HG02840 (cell line): Measurements from ENCODE around the gene ELMO1.

Source experiments
- ATAC-seq: cut with Tn5 transposase; IDR thresholded peaks from one replicate; pipeline ENCODE4 v1.9.1; 2021; ENCODE audit warnings: mild to moderate bottlenecking, moderate library complexity, moderate number of reproducible peaks; ENCODE audit not compliant: unreplicated experiment, low FRiP score

ELMO1 gene

DNA sequence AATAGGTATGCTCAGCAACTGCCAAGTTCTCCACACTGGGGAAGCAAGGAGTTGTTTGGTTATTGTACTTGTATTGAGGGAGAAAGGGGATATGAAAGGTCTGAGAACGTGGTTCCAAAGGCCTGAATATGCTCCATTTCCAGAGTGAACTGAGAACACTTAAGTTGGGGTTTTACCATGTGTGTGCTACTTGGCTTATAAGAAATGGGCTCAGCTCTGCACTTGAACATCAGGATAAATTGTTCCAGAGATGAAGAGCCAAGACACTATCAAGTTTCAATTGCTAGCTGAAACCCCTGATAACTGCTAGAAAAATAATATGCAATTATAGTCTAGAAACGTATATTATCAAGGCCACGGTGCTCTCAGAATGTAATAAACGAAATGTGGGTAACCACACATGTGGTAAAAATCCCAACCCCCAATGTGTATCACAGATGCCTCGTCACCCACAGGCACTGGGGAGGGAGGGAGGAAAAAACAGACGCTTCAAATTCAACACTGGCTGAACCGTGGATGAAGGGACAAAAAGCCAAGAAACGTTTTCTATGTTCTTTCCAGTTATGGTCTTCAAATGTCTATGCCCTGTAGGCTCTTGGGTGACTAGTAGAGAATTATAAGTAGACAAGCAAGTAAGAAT is 16.3 kb downstream of the ELMO1 start:
- no peak for ATAC-seq

DNA sequence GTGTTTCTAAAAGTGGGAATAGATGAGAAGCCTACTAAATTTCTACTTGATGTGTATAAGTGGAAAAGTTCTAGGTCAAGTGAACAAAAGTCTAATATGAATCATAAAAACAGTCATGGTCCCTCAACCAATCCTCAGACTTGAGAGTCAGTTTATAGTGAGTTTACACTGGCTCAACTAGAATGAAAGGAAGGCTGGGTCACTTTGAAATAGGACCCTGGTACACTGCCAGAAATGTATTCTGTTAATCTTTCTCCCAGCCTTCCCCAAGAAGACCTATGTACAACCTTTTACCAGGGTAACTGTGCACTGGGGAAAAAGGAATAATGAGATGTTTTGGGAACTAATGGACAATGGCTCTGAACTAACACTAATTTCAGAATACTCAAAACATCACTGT is 17.3 kb downstream of the ELMO1 start:
- no peak for ATAC-seq

DNA sequence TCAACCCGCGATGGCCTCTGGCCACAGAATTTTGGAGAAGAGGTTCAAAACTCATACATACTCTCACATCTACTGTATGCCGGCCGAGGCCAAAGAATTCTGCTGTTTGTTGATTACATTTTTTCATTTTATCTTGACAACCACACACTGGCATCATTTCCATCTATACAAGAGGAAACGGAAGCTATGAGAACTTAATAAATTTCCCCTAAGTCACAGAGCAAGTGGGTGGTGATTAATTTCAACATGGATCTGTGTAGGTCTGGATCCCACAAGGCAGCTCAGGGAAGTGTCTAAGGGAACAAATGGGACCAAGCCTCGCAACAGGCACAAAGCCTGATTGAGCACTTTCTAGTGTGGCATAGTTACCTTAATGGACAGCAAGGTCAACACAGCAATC is 18.0 kb downstream of the ELMO1 start:
- ATAC-seq, result no peak

DNA sequence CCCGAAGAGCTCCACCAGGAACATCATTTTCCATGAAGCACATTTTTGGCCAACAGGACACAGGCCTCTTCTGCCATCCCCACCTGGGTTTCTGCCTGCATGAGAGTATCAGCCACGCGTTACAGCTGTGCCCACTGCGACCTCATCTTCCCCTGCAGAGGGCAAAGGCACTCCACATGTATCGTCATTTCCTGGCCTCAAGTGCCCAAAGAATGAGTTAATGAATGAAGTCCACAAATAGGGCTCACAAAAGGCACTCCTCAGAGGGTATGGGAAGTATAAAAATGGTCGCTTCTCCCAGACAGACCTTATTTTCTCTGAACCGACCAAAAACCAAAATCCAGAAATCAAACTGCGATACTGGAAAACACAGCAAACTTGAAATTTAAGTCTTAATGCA is 18.5 kb downstream of the ELMO1 start:
- ATAC-seq, result no peak

DNA sequence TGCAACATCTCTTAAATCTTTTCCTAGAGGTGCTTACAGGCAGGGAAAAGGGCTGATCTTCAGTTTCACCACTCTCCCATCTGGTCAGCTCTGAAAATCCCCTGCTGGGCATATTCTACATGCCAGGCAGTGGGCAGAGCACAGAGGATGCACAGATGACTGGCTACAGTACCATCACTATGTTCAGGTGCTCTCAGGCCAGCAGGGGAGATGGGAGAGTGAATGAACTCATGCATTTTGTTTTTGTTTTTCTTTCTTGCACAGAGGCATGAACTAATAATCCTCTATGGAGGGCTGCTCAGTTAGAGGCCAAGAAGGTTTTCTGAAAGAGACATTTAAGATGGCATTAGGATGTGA is 19.3 kb downstream of the ELMO1 start:
- ATAC-seq, result no peak

DNA sequence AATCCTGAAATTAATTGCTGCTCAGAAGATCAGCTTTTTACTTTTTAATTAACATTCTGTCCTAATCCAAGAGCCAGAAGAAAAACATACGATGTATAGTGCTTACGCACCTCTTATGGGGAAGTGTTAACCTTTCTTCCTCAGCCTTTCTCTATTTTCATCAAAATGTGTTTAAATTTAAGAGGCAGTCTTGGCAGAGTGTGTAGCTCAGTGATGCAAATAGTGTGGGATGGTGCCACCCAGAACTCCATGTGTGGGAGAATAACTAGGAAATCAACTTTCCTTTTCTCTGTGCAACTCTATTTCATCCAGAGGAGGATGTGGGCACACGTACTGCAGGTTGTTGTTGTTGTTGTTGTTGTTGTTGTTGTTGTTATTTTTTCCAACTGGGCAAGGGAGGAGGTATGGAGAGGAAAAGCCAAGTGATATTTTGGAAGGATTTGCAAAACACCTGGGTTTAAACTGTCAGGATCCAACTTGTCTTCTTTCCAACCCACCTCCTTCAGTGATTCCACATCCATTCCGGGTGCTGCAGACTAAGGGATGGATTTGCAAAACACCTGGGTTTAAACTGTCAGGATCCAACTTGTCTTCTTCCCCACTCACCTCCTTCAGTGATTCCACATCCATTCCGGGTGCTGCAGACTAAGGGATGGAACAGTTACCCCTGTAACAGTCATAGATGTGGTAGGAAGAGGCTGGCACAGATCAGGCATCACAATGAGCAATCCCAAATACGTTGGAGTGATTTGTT is 19.8 kb downstream of the ELMO1 start:
- no peak for ATAC-seq

DNA sequence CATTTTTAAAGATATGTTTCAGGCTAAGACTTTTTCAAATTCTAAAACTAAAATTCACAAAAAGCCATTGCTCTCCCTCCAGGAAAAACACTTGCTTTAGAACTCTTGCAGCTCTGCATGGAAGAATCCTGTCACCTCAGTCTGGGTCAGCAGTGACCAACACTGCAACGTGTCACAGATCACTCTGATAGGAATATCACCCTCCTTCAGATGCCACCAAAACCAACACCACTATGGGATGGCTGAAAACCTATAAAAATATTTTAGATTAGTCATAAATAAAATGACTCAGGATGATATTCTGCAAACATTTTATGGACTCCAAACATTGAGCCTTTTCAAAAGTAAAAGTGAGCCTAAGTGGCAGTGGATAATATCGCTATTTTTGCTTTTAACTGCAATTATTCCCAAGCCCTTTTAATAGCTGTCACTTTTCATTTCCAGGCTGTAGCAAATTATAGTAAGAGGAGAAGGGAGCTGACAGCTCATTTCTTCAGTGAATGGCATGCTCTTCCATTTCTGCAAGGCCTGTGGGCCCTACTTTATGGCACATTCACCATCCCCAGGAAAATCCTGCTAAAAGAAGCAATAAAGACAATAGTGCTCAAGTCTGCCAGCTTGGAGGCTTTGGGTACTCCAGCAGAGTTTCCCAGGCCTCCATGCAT is 21.3 kb downstream of the ELMO1 start:
- ATAC-seq, result no peak

DNA sequence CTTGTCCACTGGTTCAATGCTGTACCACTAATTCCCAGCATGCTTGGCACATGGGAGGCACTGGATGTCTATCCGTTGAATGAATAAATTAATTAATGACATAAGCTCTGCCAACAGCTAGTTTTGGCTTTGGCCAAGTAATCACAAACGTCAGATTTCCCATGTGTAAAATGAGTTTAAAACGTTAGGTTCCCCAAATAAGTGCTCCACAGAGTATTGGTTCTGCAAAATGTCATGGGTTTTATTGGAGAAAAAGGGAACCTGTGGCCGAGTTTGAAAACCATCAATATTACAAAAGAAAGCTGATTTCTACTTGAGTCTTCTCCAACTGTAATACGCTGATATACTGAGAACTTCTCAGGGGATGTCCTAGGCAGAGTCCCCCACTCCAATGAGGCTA is 23.2 kb downstream of the ELMO1 start:
- no peak for ATAC-seq

DNA sequence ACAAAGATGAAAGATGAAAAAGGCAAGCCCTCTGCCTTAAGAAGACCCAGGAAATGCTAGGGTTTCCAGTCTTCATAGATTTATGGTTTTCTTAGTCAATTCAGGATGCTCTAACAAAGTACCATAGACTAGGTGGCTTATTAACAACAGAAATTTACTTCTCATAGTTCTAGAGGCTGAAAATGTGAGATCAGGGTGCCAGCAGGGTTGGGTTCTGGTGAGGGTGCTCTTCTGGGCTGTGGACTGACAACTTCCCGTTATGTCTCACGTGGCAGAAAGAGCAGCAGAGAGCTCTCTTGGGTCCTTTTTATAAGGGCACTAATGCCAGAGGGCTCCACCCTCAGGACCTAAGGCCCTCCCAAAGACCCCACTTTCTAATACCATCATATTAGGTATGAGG is 23.7 kb downstream of the ELMO1 start:
- no peak for ATAC-seq

DNA sequence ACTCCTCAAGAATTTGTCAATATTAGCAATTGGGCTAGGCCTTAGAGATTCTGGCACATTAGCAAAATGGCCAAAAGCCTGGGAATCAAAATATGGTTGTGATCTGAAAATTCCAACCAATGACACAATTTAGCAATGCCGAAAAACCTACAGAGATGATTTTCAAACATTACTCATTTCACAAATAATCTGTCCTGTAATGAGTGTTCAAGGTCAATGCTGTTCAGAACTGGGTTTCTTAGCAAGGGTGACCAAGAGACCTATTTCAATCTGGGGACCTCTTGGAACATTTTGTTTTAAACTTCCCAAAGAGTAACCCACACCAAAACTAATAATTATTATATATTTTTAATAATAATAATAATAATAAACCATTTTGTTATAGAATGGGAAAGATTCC is 24.1 kb downstream of the ELMO1 start:
- ATAC-seq, result no peak

DNA sequence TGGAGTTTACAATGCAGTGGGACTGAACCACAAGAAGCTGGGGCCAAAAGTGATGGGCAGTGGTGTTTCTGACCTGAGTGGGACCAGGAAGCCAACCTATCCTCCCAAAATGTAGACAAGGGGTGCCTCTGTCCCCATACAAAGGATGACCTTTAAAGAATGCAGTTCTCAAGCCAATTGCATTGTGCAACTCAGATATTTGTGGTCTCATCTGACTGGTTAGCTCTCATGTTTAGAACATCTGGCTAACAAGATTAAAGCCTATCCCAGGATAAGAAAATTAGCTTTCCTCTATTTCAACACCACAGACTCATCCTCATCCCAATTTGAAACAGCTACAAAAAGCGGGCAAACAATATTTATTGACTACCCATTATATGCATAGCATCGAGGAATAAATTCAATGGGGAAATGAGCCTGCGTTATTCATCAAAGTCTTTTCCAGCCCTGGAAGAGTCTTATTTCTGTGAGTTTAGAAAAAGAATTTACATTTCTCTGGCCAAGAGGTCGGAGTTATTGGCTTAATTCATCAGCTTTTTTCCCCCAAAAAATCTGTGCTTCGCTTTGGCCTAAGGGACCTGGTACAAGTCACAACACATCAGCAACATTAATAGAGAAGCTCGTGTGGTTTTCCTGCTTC is 26.7 kb downstream of the ELMO1 start:
- no peak for ATAC-seq

DNA sequence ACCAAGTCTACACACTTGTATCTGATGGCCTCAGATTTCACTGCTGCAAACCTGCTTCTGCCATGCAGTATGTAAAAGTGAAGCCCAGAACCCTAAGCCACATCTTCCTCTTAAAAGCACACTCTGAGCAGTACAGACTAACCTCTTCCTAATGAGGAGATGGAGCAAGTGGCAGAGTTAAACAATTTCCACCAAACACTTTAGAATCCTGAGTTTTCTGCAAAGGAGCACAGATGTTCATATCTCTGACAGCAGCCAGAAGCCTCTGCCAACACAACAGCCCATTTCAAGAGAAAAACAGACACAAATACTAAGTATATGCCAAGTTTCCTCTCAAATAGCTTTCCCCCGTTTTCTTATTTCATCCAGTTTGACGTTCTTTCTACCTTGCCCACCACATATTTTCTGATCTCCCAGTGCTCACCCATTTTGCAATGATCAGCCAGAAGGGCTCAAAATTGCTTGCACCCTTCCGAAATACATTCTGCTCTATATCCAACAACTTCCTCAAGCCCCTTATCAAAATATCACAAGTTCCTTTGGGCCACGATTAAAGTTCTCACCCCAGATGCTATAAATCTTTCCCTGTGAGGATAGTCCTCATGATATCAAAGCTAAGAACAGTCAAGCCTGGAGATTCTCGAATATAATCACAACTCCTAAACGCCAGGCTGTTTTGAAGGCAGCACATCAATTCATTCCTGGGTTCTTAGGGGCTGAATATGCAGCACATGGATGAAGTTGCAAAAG is 27.5 kb downstream of the ELMO1 start:
- no peak for ATAC-seq

DNA sequence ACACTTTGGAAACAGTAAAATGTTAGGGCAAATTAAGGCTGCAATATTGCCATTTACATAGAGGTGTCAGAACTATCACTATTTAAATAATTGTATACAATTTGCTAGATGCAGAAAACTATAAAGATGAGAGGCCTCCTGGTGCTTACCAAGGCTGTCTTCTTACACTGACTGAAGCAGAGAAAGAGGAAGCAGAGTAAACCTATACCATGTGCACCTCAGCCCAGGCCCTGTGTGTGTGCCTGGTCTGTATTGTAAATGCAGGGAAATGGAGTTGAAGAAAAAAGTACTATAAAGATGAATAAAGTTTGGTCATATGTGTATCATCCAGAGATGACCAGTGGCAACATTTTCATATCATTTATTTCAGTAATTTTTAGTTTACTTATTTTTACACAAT is 29.2 kb downstream of the ELMO1 start:
- no peak for ATAC-seq

DNA sequence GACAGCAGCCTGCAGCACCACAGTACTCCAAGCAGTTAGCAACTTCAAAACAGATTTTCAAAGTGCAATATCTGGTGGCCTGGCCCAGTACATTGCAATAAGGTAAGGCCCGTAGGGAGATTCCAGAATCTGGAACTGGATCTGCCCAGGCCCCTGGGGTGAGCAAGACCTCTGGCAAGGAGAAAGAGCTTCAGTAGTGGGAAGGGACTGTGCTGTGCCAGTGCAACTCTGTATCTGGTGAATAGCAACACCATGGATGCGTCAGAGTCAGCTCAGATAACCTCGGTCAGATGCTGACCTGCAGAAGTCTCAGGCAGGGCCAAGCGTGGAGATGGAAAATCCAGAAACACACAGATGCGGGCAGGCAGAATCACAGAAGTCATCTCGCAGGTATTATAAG is 30.3 kb downstream of the ELMO1 start:
- no peak for ATAC-seq

DNA sequence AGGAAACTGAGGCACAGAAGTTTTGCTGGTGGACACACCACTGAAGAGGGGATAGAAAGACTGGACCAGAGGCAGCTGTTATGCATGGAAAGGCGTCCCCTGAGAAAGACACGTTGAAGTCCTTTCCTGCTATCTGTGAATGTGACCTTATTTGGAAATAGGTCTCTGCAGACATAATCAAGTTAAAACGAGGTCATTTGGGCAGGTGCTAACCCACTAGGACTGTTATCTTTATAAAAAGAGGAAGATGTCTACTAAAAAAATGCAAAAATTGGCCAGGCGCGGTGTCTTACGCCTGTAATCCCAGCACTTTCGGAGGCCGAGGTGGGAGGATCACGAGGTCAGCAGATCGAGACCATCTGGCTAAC is 31.6 kb downstream of the ELMO1 start:
- no peak for ATAC-seq

DNA sequence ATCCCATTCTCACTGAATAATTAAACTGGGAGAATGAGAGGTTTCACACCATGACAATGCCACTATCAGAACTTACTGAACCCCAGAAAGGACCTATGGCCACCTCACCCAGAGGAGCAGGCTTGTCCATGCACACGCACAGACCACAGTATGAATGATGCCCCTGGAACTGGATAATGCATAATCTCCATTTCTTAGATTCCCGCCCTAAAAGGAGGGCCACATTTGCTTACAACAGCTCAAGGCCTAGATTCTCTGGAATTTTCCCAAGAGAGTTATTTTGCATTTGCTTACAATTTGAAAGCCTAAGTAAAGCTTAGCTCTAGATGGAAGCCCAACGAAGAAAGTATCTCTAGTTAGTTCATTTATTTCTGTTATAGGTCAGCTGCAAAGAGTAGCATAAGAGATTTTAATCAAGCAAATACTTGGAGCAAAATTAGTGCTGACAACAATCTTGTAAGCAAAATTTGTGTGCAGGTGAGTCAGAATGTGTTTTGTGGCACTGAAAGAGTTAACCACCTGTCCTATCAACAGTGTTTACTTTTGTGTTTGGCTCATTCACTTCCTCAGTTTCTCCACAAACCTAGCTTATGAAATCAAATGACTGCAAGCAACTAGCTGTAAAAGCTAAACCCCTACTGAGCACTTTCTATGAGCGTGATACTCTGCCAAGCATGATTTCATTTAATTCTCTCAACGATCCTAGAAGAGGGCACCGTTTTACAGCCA is 32.1 kb downstream of the ELMO1 start:
- ATAC-seq, result no peak

DNA sequence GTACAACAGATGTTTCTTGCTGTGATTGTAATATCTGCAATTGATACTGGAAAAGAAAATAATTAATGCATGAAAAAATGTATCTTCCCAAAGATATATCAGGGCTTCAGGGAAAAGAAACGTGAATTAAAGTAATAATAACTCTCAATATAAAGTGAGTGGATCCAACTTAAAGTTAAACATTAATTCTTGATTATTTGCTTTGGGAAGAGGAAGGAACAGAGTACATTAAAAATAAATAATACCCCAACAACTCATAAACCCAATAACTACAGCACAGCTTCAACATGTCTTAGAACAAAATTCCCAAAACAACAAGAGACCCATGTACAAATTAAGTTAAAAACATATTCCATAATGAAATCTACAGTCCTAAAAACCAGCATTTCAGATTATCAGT is 33.0 kb downstream of the ELMO1 start:
- no peak for ATAC-seq

DNA sequence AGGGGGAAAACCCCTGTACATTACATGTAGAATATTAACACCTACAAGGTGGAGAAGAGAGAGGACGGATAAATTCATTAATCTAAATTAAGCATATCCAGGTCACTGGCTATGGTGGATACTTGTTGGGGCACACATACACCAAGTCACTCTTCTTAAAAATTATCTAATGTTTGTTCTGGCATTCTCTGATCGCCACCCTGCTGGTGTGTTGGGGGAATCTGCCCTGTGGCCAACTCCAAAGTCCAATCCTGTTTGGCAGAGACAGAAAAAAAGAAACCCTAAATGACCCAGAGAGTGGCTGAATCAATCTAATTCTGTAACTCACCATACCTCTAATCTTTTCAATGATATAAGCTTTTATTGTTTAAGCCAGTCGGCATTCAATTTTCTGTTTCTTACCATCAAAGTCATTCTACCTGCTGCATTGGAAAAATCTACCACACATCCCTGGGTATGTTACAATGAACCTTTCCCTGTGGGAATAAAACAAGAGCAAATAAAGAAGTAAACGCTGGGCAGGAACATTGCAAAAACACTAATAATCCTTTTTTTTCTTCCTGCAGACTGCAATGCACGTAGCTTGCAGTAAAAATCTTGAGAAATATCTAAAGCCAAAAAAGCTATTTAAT is 34.2 kb downstream of the ELMO1 start:
- ATAC-seq, result no peak

DNA sequence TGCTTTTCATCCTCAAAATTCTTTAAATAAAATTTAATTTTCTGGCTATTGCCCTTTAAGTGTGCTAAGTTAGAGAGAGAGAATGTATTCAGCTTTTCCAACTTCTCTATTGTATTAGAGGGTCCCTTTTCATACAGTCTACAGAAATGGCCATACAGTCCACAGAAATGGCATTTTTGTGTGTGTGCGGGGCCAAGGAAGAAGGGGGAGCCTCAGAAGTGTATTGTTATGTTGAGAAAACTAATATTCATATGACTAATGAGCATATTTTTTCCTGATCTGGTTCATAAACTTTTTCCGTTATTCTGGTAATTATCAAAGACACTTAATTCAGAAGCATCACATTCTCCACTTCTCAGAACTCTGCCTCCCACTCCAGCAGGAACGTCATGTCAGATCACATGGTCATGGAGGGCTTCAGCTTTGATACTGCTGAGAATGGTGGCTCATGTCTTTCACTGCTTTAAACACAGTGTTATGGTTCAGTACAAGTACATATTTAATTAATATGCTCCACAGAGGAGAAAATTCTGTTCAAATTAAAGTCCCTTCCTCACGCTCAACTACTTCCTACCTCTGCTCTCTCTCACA is 37.1 kb downstream of the ELMO1 start:
- no peak for ATAC-seq
